Measurements from ENCODE around the gene ABCC9. TPM values are rescaled to one million over a fixed set of nuclear protein-coding genes. Genes with fewer than 3 reads are reported as not detected.
"Not testable (repeated sequence)": the region's sequence is repeated elsewhere in the genome, so short reads cannot be mapped to it uniquely, and the experiment has no call there.

Gene ABCC9
- total RNA-seq, 2 experiments from 2014 or later, result not detected

DNA sequence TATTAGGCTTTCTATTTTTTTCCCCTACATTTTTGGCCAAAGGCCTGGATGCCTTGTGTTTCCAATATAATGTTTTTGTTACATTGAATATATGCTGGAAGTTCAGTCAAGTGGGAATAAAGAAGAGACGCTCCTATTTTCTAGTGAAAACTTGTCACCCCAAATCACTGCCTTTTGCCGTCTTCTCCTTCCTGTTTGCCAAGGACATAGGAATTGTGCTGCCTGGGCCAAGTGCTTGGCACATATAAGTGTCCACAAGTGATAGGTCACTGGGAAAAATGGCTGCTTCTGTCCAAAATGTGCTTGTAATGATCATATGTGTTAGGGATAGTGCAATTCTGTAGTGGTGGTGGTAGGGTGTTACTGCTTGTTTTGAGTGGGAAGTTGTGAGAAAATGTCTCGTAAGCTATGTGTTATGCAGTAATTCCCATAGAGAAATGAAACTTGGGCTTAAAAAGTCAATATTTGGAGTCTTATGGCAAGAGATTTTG, 155.1 kb downstream of the ABCC9 start:
- Mint-ChIP-seq H3K27me3 (no peaks in the 10 kb centered on the region), H3K9me3 (no peaks in the 10 kb centered on the region), H3K4me3 (no peak overlapping the region), H3K27ac (no peak overlapping the region), H3K36me3 (ENCODE audit: low read depth) (no peaks in the 10 kb centered on the region), H3K4me1 (no peaks in the 10 kb centered on the region)
- ChIA-PET POLR2A (no interaction called here), CTCF (interaction anchor here (0.6 kb wide), 1 partner anchor 88 kb away, joined by 3 read pairs; no protein-coding TSS in a partner anchor)
- no peak for DNase-seq

DNA sequence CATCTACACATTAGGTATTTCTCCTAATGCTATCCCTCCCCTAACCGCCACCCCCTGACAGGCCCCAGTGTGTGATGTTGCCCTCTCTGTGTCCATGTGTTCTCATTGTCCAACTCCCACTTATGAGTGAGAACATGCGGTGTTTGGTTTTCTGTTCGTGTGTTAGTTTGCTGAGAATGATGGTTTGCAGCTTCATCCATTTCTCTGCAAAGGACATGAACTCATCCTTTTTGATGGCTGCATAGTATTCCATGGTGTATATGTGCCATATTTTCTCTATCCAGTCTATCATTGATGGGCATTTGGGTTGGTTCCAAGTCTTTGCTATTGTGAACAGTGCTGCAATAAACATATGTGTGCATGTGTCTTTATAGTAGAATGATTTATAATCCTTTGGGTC, 158.5 kb downstream of the ABCC9 start:
- H3K4me3 Mint-ChIP-seq; CTCF ChIA-PET; H3K27me3 Mint-ChIP-seq; H3K4me1 Mint-ChIP-seq; H3K9me3 Mint-ChIP-seq; H3K36me3 Mint-ChIP-seq (ENCODE audit: low read depth); DNase-seq; POLR2A ChIA-PET; H3K27ac Mint-ChIP-seq: not testable (repeated sequence)

DNA sequence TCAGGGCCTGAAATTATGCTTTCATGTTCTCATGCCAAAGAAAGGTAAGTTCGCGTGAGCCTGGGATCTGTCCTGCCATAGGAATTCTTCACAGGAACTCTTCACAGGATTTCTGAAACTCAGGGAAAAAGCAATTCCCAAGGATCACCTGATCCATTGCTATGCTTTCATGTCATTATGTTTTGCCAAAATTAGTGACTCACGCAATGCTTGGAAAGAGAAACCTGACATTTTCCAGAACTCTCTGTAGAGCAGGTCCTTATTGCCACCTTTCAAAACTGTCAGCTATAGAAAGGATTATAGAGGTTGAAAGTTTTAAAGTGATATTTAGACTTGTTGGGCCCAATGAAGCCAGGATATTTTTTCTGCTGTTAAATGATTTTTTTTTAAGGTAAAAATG, 160.4 kb downstream of the ABCC9 start:
- no peak overlapping the region for H3K27ac Mint-ChIP-seq
- ChIA-PET POLR2A (no interaction called here), CTCF (no interaction called here)
- H3K36me3 Mint-ChIP-seq (ENCODE audit: low read depth), result no peaks in the 10 kb centered on the region
- no peaks in the 10 kb centered on the region for H3K4me1 Mint-ChIP-seq
- H3K9me3 Mint-ChIP-seq, result no peaks in the 10 kb centered on the region
- peaks cover 15% of the 10 kb centered on the region for H3K27me3 Mint-ChIP-seq
- no peak overlapping the region for H3K4me3 Mint-ChIP-seq
- no peak for DNase-seq

DNA sequence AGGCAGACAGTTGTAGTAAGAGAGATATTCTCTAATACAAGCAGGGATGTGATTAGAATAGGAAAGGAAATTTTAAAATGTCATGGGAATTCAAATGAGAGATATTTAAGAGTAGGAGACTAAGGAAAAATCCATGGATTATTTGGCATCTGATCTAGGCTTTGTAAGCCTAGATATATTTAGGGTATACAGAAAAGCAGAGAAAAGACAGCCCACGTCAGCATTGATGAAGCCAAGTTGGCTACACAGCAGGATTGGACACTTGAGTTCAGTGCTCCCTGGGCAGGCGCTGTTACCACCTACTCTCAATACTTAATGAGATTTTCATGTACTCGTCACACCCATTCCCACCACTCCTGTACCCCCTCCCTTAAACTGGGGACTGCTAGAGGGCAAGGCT, 165.1 kb downstream of the ABCC9 start:
- no peaks in the 10 kb centered on the region for H3K36me3 Mint-ChIP-seq (ENCODE audit: low read depth)

DNA sequence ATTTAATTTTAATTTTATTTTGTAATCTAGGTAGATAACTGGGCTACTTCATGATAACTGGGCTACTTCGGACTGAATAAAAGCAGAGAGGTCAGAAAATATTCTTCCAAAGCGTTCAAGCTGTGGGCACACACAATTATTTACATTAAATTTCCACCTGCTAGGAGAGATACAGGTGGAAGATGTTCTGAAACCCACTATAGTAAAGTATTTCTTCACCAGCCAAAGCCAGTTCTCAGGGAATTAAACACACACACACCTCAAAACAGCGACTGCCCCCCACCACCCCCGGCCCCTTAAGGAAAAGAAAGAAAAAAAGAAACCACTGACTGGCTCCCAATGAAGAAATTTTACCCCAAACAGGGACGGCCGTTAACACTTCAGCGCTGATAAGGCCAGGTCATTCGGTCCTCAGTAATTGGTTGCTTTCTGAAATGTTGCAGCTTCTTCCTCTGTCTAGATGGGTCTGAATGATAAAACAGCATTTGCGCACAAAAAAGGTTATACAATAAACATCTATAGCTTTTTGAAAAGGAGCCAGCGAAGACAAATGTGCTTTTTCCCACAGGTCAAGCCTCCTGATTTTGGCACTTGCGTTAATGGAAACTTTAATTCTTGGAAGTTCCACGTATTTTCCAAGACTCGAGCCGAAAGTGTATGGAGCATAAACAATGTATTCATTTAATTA, 165.9 kb downstream of the ABCC9 start:
- H3K36me3 Mint-ChIP-seq (ENCODE audit: low read depth), result no peaks in the 10 kb centered on the region
- ChIA-PET CTCF (no interaction called here), POLR2A (no interaction called here)
- H3K9me3 Mint-ChIP-seq, result no peaks in the 10 kb centered on the region
- DNase-seq, result no peak
- no peak overlapping the region for H3K27ac Mint-ChIP-seq
- peaks cover 46% of the 10 kb centered on the region for H3K27me3 Mint-ChIP-seq
- H3K4me1 Mint-ChIP-seq, result peaks cover 6% of the 10 kb centered on the region
- no peak overlapping the region for H3K4me3 Mint-ChIP-seq

More for the DNA sequence above, 165.1 kb downstream of the ABCC9 start:
- no peak for DNase-seq
- POLR2A ChIA-PET, result no interaction called here
- Mint-ChIP-seq H3K27ac (no peak overlapping the region), H3K27me3 (peaks cover 45% of the 10 kb centered on the region), H3K4me1 (peaks cover 6% of the 10 kb centered on the region), H3K9me3 (no peaks in the 10 kb centered on the region), H3K4me3 (no peak overlapping the region)
- CTCF ChIA-PET, result no interaction called here

- Mint-ChIP-seq H3K27me3 (peaks cover 46% of the 10 kb centered on the region), H3K27ac (no peak within 1 kb of the TSS), H3K4me1 (peaks cover 6% of the 10 kb centered on the region), H3K9me3 (no peaks in the 10 kb centered on the region), H3K4me3 (no peak within 1 kb of the TSS), H3K36me3 (ENCODE audit: low read depth) (no peaks in the 10 kb centered on the region)
- no peak for DNase-seq
- POLR2A ChIA-PET, result no interaction called here
- CTCF ChIA-PET, result interaction anchor here (0.7 kb wide), 1 partner anchor 77 kb away, joined by 5 read pairs; no protein-coding TSS in a partner anchor
Measured at GRCh38 chr12:21774358-21775132, 166.7 kb downstream of the ABCC9 start, which contains the start of gene KCNJ8. KCNJ8 (minus strand) TSS chr12:21774706; CDS start chr12:21773616, 1,090 bp downstream.

DNA sequence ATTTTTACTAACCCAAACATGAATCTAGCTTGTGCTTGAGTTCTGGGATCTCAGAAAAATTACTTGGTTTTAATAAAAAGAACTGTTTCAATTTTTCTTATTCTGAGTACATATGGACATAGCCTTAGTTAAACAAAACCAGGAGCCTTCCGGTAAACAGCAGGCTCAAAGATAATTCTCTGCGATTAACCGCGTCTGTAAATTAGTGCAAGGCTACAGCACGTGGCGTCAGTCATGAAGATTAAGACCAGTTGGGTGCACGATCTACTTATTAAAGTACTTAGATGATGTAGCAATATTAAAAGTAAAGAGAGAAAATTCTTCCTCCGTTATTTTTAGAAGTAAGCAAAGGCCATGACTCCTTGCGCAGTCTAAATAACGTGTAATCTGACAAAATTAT, 167.4 kb downstream of the ABCC9 start:
- H3K9me3 Mint-ChIP-seq, result no peaks in the 10 kb centered on the region
- H3K27ac Mint-ChIP-seq, result no peak overlapping the region
- ChIA-PET CTCF (no interaction called here), POLR2A (no interaction called here)
- peaks cover 48% of the 10 kb centered on the region for H3K27me3 Mint-ChIP-seq
- no peak for DNase-seq
- H3K4me3 Mint-ChIP-seq, result no peak overlapping the region
- no peaks in the 10 kb centered on the region for H3K36me3 Mint-ChIP-seq (ENCODE audit: low read depth)
- H3K4me1 Mint-ChIP-seq, result peaks cover 6% of the 10 kb centered on the region

DNA sequence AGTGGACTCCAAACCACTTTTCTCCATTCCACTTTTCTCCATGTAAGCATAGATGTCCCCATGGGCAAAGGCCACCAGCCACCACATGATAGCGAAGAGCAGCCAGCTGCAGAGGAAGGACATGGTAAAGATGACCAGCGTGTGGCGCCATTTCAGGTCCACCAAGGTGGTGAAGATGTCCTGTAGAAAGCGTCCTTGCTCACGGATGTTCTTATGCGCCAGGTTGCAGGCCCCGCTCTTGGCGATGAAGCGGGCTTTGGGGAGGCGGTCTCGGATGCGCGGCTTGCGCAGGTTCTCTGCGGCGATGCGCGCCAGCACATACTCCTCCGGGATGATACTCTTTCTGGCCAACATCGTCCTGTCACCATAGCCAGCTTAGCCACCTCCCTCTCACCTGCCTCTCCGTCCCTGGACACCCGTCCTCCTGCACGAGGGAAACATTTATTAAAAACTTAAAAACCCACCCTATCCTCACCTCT, 167.9 kb downstream of the ABCC9 start:
- no peak for DNase-seq
- POLR2A ChIA-PET, result no interaction called here
- CTCF ChIA-PET, result no interaction called here
- no peaks in the 10 kb centered on the region for H3K9me3 Mint-ChIP-seq
- H3K4me3 Mint-ChIP-seq, result no peak overlapping the region
- peaks cover 48% of the 10 kb centered on the region for H3K27me3 Mint-ChIP-seq
- peaks cover 6% of the 10 kb centered on the region for H3K4me1 Mint-ChIP-seq
- H3K36me3 Mint-ChIP-seq (ENCODE audit: low read depth), result no peaks in the 10 kb centered on the region
- H3K27ac Mint-ChIP-seq, result no peak overlapping the region

DNA sequence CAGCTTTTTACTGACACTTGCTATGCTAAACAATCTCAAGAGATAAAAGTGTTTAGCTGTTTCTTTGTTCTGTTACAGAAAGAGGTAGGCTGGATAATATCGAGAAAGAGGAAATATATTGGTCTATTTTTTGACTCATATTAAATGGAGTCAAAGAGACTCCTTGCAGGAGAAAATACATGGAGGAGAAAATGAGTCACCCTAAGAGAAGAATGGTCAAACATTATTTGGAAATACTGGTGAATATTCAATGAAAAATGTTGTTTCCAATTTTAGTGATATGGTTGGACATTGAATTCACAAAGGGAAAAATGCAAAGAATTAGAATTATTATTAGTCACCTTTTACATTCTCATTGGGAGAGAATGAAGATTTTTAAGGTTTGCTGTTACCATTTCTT, 169.9 kb downstream of the ABCC9 start:
- ChIA-PET POLR2A (no interaction called here), CTCF (no interaction called here)
- no peak overlapping the region for H3K27ac Mint-ChIP-seq
- no peak overlapping the region for H3K4me3 Mint-ChIP-seq
- H3K27me3 Mint-ChIP-seq, result peaks cover 37% of the 10 kb centered on the region
- no peaks in the 10 kb centered on the region for H3K9me3 Mint-ChIP-seq
- DNase-seq, result no peak
- no peaks in the 10 kb centered on the region for H3K36me3 Mint-ChIP-seq (ENCODE audit: low read depth)
- H3K4me1 Mint-ChIP-seq, result peaks cover 6% of the 10 kb centered on the region

- no peak for DNase-seq
- Mint-ChIP-seq H3K27ac (no peak overlapping the region), H3K27me3 (peaks cover 24% of the 10 kb centered on the region), H3K9me3 (no peaks in the 10 kb centered on the region), H3K4me3 (no peak overlapping the region), H3K4me1 (peaks cover 4% of the 10 kb centered on the region), H3K36me3 (ENCODE audit: low read depth) (no peaks in the 10 kb centered on the region)
- ChIA-PET POLR2A (no interaction called here), CTCF (no interaction called here)
Measured at GRCh38 chr12:21769307-21769706, 171.9 kb downstream of the ABCC9 start.

DNA sequence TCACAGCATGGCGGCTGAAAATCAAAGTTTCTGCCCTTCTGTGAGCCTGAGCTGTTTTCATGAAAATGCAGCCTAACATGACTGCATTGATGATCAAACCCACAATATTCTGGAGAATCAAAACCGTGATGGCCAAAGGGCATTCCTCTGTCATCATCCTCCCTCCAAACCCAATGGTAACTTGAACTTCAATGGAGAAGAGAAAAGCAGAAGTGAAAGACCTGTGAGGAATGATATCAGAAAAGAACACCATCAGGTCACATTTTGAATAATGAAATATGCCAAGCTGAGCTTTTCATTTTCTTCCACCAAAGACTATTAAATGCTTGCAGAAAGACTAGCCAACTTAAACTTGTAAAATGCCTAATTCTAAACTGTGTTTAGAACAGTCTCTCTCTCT, 174.8 kb downstream of the ABCC9 start:
- Mint-ChIP-seq H3K4me3 (no peak overlapping the region), H3K27me3 (peaks cover 4% of the 10 kb centered on the region), H3K36me3 (ENCODE audit: low read depth) (no peaks in the 10 kb centered on the region), H3K4me1 (no peaks in the 10 kb centered on the region), H3K9me3 (no peaks in the 10 kb centered on the region), H3K27ac (no peak overlapping the region)
- CTCF ChIA-PET, result no interaction called here
- POLR2A ChIA-PET, result no interaction called here
- DNase-seq, result no peak

- no peaks in the 10 kb centered on the region for H3K9me3 Mint-ChIP-seq
- no peaks in the 10 kb centered on the region for H3K36me3 Mint-ChIP-seq (ENCODE audit: low read depth)
- no peaks in the 10 kb centered on the region for H3K4me1 Mint-ChIP-seq
- CTCF ChIA-PET, result no interaction called here
- no peak overlapping the region for H3K27ac Mint-ChIP-seq
- POLR2A ChIA-PET, result no interaction called here
- no peak for DNase-seq
- no peak overlapping the region for H3K4me3 Mint-ChIP-seq
- H3K27me3 Mint-ChIP-seq, result peaks cover 2% of the 10 kb centered on the region
Measured at GRCh38 chr12:21764950-21765349, 176.3 kb downstream of the ABCC9 start.

DNA sequence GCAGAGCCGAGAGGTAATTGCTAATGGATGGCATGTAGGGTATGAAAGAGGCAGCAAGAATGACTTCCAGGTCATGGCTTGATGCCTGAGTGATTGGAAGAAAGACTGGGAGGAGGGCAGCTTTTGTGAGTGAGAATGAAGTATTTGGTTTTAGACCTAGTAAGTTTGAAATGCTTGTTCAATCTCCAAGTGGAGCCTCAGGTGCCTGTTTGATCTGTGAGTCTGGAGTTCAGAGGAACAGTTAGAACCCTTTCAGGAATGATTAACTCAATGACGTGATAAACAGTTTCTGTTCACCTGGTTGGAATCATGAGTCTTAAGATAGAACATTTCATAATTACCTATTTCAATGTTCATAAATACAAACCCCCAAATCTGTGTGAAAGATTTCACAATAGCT, 177.2 kb downstream of the ABCC9 start:
- POLR2A ChIA-PET, result no interaction called here
- Mint-ChIP-seq H3K27me3 (no peaks in the 10 kb centered on the region), H3K36me3 (ENCODE audit: low read depth) (no peaks in the 10 kb centered on the region), H3K27ac (no peak overlapping the region), H3K4me3 (no peak overlapping the region), H3K4me1 (no peaks in the 10 kb centered on the region), H3K9me3 (no peaks in the 10 kb centered on the region)
- CTCF ChIA-PET, result no interaction called here
- DNase-seq, result no peak

GRCh38 chr12:21763531-21763930, 177.7 kb downstream of the ABCC9 start:
- H3K4me3 Mint-ChIP-seq, result no peak overlapping the region
- DNase-seq, result no peak
- no peaks in the 10 kb centered on the region for H3K36me3 Mint-ChIP-seq (ENCODE audit: low read depth)
- no peaks in the 10 kb centered on the region for H3K9me3 Mint-ChIP-seq
- H3K4me1 Mint-ChIP-seq, result no peaks in the 10 kb centered on the region
- POLR2A ChIA-PET, result no interaction called here
- CTCF ChIA-PET, result no interaction called here
- H3K27me3 Mint-ChIP-seq, result no peaks in the 10 kb centered on the region
- no peak overlapping the region for H3K27ac Mint-ChIP-seq
